Neutrophil (primary cell): ENCODE data around the gene ERCC8.

Source experiments
- H3K27ac ChIP-seq: fragments of 200-600 bp; sonication (generic); 2 replicates; pipeline ENCODE4 v1.5.1; 2016; ENCODE audit warnings: mild to moderate bottlenecking, moderate library complexity
- H3K27me3 ChIP-seq: fragments of 200-600 bp; sonication (generic); 2 replicates; pipeline ENCODE4 v1.6.0; 2016; ENCODE audit warnings: mild to moderate bottlenecking
- H3K36me3 ChIP-seq: fragments of 200-600 bp; sonication (generic); 2 replicates; pipeline ENCODE4 v1.5.1; 2017
- H3K4me1 ChIP-seq, 2 experiments: fragments of 200-600 bp in 1 of 2; sonication (generic) in 1 of 2; 1 replicate in 1 of 2; 2 replicates in 1 of 2; pipeline versions ENCODE4 v1.5.1 to v1.6.1; 2013 to 2016; ENCODE audit warnings: low read depth in 1 of 2, low read length in 1 of 2, mild to moderate bottlenecking in 1 of 2, moderate library complexity in 1 of 2; ENCODE audit not compliant: control insufficient read depth in 1 of 2, insufficient read depth in 1 of 2
- H3K4me3 ChIP-seq, 2 experiments: fragments of 200-600 bp in 1 of 2; sonication (generic) in 1 of 2; 1 replicate in 1 of 2; 2 replicates in 1 of 2; pipeline ENCODE4 v1.5.1; 2013 to 2016; ENCODE audit warnings: low read depth in 1 of 2, low read length in 1 of 2, mild to moderate bottlenecking in 1 of 2, moderate library complexity in 1 of 2
- H3K9me3 ChIP-seq: fragments of 200-600 bp; sonication (generic); 2 replicates; pipeline ENCODE4 v1.5.1; 2016
- CTCF ChIP-seq: fragments of 200-600 bp; sonication (generic); IDR thresholded peaks from 2 replicates; pipeline ENCODE4 v1.5.1; 2016; ENCODE audit warnings: antibody characterized with exemption

The ERCC8 gene

DNA sequence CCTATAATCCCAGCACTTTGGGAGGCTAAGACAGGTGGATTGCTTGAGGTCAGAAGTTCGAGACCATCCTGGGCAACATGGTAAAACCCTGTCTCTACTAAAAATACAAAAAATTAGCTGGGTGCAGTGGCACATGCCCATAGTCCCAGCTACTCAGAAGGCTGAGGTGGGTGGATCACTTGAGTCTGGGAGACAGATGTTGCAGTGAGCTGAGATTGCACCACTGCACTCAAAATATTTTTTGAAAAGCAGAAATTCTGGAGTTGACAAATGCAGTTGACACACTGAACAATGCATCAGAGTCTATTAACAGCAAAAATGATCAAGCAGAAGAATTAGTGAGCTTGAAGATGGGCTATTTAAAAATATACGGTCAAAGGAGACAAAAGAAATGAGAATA, 35.6 kb upstream of the ERCC8 start:
- Histone ChIP-seq H3K9me3 (no peaks in the 10 kb centered on the region), H3K4me3 (no peak overlapping the region), H3K27ac (no peak overlapping the region), H3K27me3 (no peaks in the 10 kb centered on the region), H3K4me1 (no peaks in the 10 kb centered on the region), H3K36me3 (no peaks in the 10 kb centered on the region)
- no peak for TF ChIP-seq CTCF

DNA sequence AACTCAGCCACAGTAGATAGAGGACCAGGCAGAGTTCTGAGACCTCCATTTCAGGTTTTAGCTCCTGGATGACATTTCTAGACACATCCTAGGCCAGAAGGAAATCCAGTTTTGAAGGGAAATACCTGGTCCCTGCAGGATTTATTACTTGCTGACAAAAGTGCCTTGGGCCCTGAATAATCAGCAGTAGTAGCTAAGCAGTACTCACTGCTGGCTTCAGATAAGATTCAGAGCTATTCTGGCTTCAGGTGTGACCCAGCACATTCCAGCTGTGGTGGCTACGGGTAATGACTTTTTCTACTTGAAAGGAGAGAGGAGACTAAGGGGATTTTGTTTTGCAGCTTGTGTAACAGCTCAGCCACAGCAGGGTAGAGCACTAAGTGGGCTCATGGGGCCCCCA, 34.1 kb upstream of the ERCC8 start:
- Histone ChIP-seq H3K4me3 (no peak overlapping the region), H3K36me3 (no peaks in the 10 kb centered on the region), H3K27ac (no peak overlapping the region), H3K4me1 (no peaks in the 10 kb centered on the region), H3K27me3 (no peaks in the 10 kb centered on the region), H3K9me3 (no peaks in the 10 kb centered on the region)
- TF ChIP-seq CTCF = no peak

DNA sequence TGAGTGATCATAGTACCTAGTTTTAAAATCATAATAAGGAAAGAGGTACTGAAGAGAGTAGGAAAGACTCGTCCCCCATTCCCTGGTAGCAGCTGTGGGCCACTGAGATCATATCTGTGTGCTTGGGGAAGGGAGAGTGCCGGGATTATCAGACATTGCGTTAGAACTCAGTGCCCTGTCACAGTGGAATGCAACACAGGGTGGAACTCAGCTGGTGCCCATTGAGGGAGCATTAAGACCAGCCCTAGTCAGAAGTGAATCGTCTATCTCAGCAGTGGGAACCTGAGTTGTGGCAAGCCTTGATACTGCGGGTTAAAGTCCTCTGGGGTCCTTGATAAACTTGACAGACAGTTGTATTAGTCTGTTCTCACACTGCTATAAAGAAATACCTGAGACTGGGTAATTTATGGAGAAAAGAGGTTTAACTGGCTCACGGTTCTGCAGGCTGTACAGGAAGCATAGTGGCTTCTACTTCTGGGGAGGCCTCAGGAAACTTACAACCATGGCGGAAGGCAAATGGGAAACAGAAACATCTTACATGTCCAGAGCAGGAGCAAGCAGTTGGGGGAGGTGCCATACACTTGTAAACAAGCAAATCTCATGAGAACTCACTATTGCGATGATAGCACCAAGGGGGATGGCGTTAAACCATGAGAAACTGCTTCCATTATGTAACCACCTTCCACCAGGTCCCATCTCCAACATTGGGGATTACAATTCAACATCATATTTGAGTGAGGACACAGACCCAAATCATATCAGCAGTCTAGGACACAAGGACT, 33.3 kb upstream of the ERCC8 start:
- Histone ChIP-seq H3K27ac (no peak overlapping the region), H3K36me3 (no peaks in the 10 kb centered on the region), H3K27me3 (no peaks in the 10 kb centered on the region), H3K4me3 (no peak overlapping the region), H3K4me1 (no peaks in the 10 kb centered on the region), H3K9me3 (no peaks in the 10 kb centered on the region)
- no peak for TF ChIP-seq CTCF

DNA sequence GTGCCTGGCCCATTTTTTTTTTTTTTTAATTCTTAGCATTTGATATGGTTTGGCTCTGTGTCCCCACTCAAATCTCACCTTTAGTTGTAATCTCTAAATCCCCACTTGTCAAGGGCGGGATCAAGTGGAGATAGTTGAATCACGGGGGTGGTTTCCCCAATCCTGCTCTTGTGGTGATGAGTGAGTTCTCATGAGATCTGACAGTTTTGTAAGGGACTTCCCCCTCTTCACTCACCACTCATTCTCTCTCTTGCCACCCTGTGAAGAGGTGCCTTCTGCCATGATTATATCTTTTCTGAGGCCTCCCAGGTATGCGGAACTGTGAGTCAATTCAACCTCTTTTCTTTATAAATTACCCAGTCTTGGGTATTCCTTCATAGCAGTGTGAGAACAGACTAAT, 27.4 kb upstream of the ERCC8 start:
- no peaks in the 10 kb centered on the region for H3K9me3 ChIP-seq
- no peak for TF ChIP-seq CTCF
- H3K27me3 ChIP-seq = no peaks in the 10 kb centered on the region
- H3K36me3 ChIP-seq = no peaks in the 10 kb centered on the region
- no peaks in the 10 kb centered on the region for H3K4me1 ChIP-seq
- no peak overlapping the region for H3K4me3 ChIP-seq
- H3K27ac ChIP-seq = no peak overlapping the region

DNA sequence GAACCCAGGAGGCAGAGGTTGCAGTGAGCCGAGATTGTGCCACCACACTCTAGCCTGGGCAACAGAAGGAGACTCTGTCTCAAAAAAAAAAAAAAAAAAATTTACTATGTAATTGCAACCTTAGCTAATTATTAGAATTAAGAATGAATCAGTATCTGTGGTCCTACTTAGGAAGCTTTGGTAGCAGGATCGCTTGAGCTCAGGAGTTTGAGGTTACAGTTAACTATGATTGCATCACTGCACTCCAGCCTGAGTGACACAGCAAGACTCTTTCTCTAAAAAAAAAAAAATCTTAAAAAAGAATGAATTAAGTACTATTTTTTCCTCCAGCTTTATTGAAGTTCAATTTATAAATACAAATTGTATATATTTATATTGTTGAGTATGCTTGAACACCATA, 16.8 kb upstream of the ERCC8 start:
- no peak for TF ChIP-seq CTCF
- Histone ChIP-seq H3K36me3 (no peaks in the 10 kb centered on the region), H3K4me1 (no peaks in the 10 kb centered on the region), H3K27me3 (no peaks in the 10 kb centered on the region), H3K9me3 (no peaks in the 10 kb centered on the region), H3K4me3 (no peak overlapping the region), H3K27ac (no peak overlapping the region)

DNA sequence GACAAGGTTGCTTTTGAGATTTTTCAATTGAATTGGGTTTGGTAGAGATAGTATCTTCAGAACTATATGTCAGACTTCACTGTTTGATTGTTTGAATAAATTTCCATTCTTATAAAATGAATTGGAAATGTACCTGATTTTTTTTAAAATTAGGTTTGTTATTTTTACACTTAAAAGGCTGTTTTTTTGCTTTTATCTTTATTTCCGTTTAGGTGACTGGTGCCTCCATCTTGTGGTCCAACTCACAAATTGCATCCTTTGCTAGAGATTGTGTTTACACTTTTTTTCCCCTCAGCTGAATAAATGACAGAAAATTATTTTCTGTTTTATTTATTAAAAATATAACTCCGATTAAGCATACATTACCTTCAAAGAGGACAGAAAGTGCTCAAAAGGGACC, 15.7 kb upstream of the ERCC8 start:
- H3K4me1 ChIP-seq = no peaks in the 10 kb centered on the region
- H3K27ac ChIP-seq = no peak overlapping the region
- no peaks in the 10 kb centered on the region for H3K27me3 ChIP-seq
- H3K36me3 ChIP-seq = no peaks in the 10 kb centered on the region
- no peaks in the 10 kb centered on the region for H3K9me3 ChIP-seq
- no peak overlapping the region for H3K4me3 ChIP-seq
- no peak for TF ChIP-seq CTCF
